NT2/D1 (cell line): Measurements from ENCODE around the gene CABLES1.

Experiments used
- SUZ12 ChIP-seq: IDR thresholded peaks from 2 replicates; pipeline ENCODE4 v1.6.1; 2011; ENCODE audit not compliant: insufficient read length, insufficient read depth; ENCODE audit errors: extremely low read depth
- YY1 ChIP-seq: IDR thresholded peaks from 2 replicates; pipeline ENCODE4 v1.6.1; 2011; ENCODE audit not compliant: insufficient read length, insufficient read depth
- ZNF274 ChIP-seq: IDR thresholded peaks from 2 replicates; pipeline ENCODE4 v1.6.1; 2011; ENCODE audit warnings: mild to moderate bottlenecking, low read depth, low read length

GRCh38 chr18:23226391-23226790 is 91.1 kb downstream of the CABLES1 start:
- TF ChIP-seq ZNF274 (no peak), SUZ12 (no peak), YY1 (no peak)
